Tibial nerve (tissue), 4 donors: Measurements from ENCODE around the gene TUBGCP6.

Source experiments
- CTCF ChIP-seq, 5 experiments: fragments of 200-600 bp in 3 of 5; fragments of 450-650 bp in 2 of 5; sonication (generic) in 3 of 5; IDR thresholded peaks; one replicate each; pipeline ENCODE4 v1.5.1; 2016 to 2019; ENCODE audit warnings: antibody characterized with exemption in 5 of 5, mild to moderate bottlenecking in 3 of 5, moderate library complexity in 2 of 5
- EP300 ChIP-seq, 2 donors: sonication (generic); formaldehyde crosslinking; IDR thresholded peaks; one replicate each; pipeline ENCODE4 v1.6.1; 2017; ENCODE audit warnings: antibody characterized with exemption in 2 of 2, mild to moderate bottlenecking in 1 of 2
- POLR2A ChIP-seq, 2 donors: fragments of 450-650 bp; IDR thresholded peaks; one replicate each; pipeline ENCODE4 v1.6.1; 2017; ENCODE audit warnings: antibody characterized with exemption in 2 of 2, mild to moderate bottlenecking in 2 of 2, moderate library complexity in 2 of 2

GRCh38 chr22:50286701-50287318, 42.0 kb upstream of the TUBGCP6 start:
- TF ChIP-seq POLR2A (IDR thresholded peaks at IDR 0.05) (no peak), CTCF (IDR thresholded peaks at IDR 0.05) (no peak), EP300 (IDR thresholded peaks at IDR 0.05) (no peak)
